Sigmoid colon (tissue), 7 donors: Measurements from ENCODE around the gene CLEC2L. TPM values are rescaled to one million over a fixed set of nuclear protein-coding genes. Genes with fewer than 3 reads are reported as not detected.

Experiments used
- DNase-seq: peaks from one replicate; pipeline ENCODE4 v3.0.0-alpha.2; 2019
- H3K27ac ChIP-seq, 4 donors: fragments of 200-600 bp; sonication (generic); one replicate each; pipeline ENCODE4 v1.5.1; 2016 to 2019; ENCODE audit warnings: mild to moderate bottlenecking in 1 of 4
- H3K27me3 ChIP-seq, 3 donors: fragments of 200-600 bp; sonication (generic); one replicate each; pipeline ENCODE4 v1.5.1; 2019; ENCODE audit warnings: mild to moderate bottlenecking in 1 of 3
- H3K36me3 ChIP-seq, 4 donors: fragments of 200-600 bp; sonication (generic); one replicate each; pipeline ENCODE4 v1.5.1; 2016 to 2019
- H3K4me1 ChIP-seq, 4 donors: fragments of 200-600 bp; sonication (generic); one replicate each; pipeline ENCODE4 v1.5.1; 2017 to 2019
- H3K4me3 ChIP-seq, 4 donors: fragments of 200-600 bp; sonication (generic); one replicate each; pipeline ENCODE4 v1.5.1; 2017 to 2019; ENCODE audit warnings: mild to moderate bottlenecking in 2 of 4, moderate library complexity in 1 of 4
- H3K9me3 ChIP-seq, 4 donors: fragments of 200-600 bp in 3 of 4; sonication (generic) in 3 of 4; one replicate each; pipeline versions ENCODE4 v1.5.1 to v1.6.1; 2013 to 2019
- CTCF ChIP-seq, 4 experiments: fragments of 450-650 bp in 3 of 4; fragments of 200-600 bp in 1 of 4; IDR thresholded peaks; one replicate each; pipeline ENCODE4 v1.5.1; 2016 to 2019; ENCODE audit warnings: antibody characterized with exemption in 4 of 4, mild to moderate bottlenecking in 3 of 4, moderate library complexity in 2 of 4
- EP300 ChIP-seq, 4 donors: sonication (generic); formaldehyde crosslinking; IDR thresholded peaks; one replicate each; pipeline ENCODE4 v1.6.1; 2017; ENCODE audit warnings: antibody characterized with exemption in 4 of 4
- POLR2A ChIP-seq, 2 donors: fragments of 450-650 bp; IDR thresholded peaks; one replicate each; pipeline ENCODE4 v1.6.1; 2016; ENCODE audit warnings: antibody characterized with exemption in 2 of 2, mild to moderate bottlenecking in 2 of 2, moderate library complexity in 2 of 2
- POLR2AphosphoS5 ChIP-seq, 4 donors: sonication (generic); formaldehyde crosslinking; IDR thresholded peaks; one replicate each; pipeline ENCODE4 v1.6.1; 2017; ENCODE audit warnings: antibody characterized with exemption in 4 of 4
- WGBS, 2 donors: extraction: QIAGEN DNeasy Blood & Tissue Kit; methylation state at CpG; one replicate each; pipeline ENCODE4 v1.1.7; 2013; 5-methylcytosine and 5-hydroxymethylcytosine counted together
- intact Hi-C: fragments of 100-400 bp; cut with DNase I; formaldehyde crosslinking; loops from one replicate; pipeline ENCODE4 v1.15.1; 2023
- polyA plus RNA-seq, 3 donors: library from polyadenylated mRNA; stranded (reverse); fragments of 200-250 nt; gene quantifications; one replicate each; pipeline ENCODE4 v1.2.3, GENCODE V29; 2013
- total RNA-seq, 4 donors: library from RNA; depleted of rRNA; stranded (reverse); fragments of >200 nt; gene quantifications; one replicate each; pipeline ENCODE4 v1.1.0, GENCODE V29; 2016
- donor health status: healthy with polysubstance abuse.
- donor health status: Bipolar disorder and iron deficiency.
- donor health status: healthy.

The CLEC2L gene
- total and polyA plus RNA-seq, 7 donors = 0.38 to 10.0 TPM; not detected in 5

GRCh38 chr7:139488810-139489209, 34.7 kb upstream of the CLEC2L start:
- Histone ChIP-seq H3K27me3 (peaks cover 0 to 17% (median 7%) of the 10 kb centered on the region in 3 donors), H3K4me1 (peaks cover 0 to 2% (median 2%) of the 10 kb centered on the region in 4 donors), H3K4me3 (no peak overlapping the region), H3K27ac (no peak overlapping the region), H3K36me3 (no peaks in the 10 kb centered on the region), H3K9me3 (peaks cover 0 to 8% (median 2%) of the 10 kb centered on the region in 4 donors)
- DNase-seq = no peak
- intact Hi-C loops = no loop called here
- 76 to 92% methylated on average over 4 of the region's 4 CpGs for WGBS, 2 donors
- TF ChIP-seq CTCF (IDR thresholded peaks at IDR 0.05) = no peak
- TF ChIP-seq POLR2AphosphoS5 (IDR thresholded peaks at IDR 0.05) = no peak
- TF ChIP-seq POLR2A (IDR thresholded peaks at IDR 0.05) = no peak
- TF ChIP-seq EP300 (IDR thresholded peaks at IDR 0.05) = no peak

- H3K4me3 ChIP-seq = no peak overlapping the region
- peaks cover 0 to 6% (median 0%) of the 10 kb centered on the region in 3 donors for H3K27me3 ChIP-seq
- DNase-seq = no peak
- no peaks in the 10 kb centered on the region for H3K36me3 ChIP-seq
- H3K27ac ChIP-seq = no peak overlapping the region
- H3K9me3 ChIP-seq = peaks cover 0 to 8% (median 2%) of the 10 kb centered on the region in 4 donors
- TF ChIP-seq POLR2AphosphoS5 (IDR thresholded peaks at IDR 0.05) (no peak), CTCF (IDR thresholded peaks at IDR 0.05) (no peak), EP300 (IDR thresholded peaks at IDR 0.05) (no peak), POLR2A (IDR thresholded peaks at IDR 0.05) (no peak)
- 19 to 64% methylated on average over 5 of the region's 5 CpGs for WGBS, 2 donors
- intact Hi-C loops = no loop called here
- H3K4me1 ChIP-seq = no peaks in the 10 kb centered on the region
Observed at GRCh38 chr7:139490130-139490529, 33.4 kb upstream of the CLEC2L start.

- Histone ChIP-seq H3K36me3 (no peaks in the 10 kb centered on the region), H3K4me3 (no peak overlapping the region), H3K27me3 (no peaks in the 10 kb centered on the region), H3K9me3 (peaks cover 0 to 8% (median 2%) of the 10 kb centered on the region in 4 donors), H3K27ac (no peak overlapping the region), H3K4me1 (no peaks in the 10 kb centered on the region)
- intact Hi-C loops = no loop called here
- whole genome bisulfite sequencing, 2 donors = 89 to 90% methylated on average over 1 of the region's 1 CpG
- DNase-seq = no peak
- no peak for TF ChIP-seq EP300 (IDR thresholded peaks at IDR 0.05)
Observed at GRCh38 chr7:139492293-139492692, 31.2 kb upstream of the CLEC2L start.

- Histone ChIP-seq H3K9me3 (peaks cover 0 to 8% (median 2%) of the 10 kb centered on the region in 4 donors), H3K27me3 (no peaks in the 10 kb centered on the region), H3K36me3 (no peaks in the 10 kb centered on the region), H3K4me1 (peaks cover 0 to 4% (median 2%) of the 10 kb centered on the region in 4 donors), H3K4me3 (no peak overlapping the region), H3K27ac (no peak overlapping the region)
- TF ChIP-seq EP300 (IDR thresholded peaks at IDR 0.05) = no peak
- no peak for TF ChIP-seq POLR2A (IDR thresholded peaks at IDR 0.05)
- TF ChIP-seq CTCF (IDR thresholded peaks at IDR 0.05) = no peak
- TF ChIP-seq POLR2AphosphoS5 (IDR thresholded peaks at IDR 0.05) = no peak
- intact Hi-C loops = no loop called here
- 51 to 64% methylated on average over 5 of the region's 5 CpGs for WGBS, 2 donors
- no peak for DNase-seq
Observed at GRCh38 chr7:139494835-139495579, 28.5 kb upstream of the CLEC2L start.

GRCh38 chr7:139495580-139496125, 27.8 kb upstream of the CLEC2L start:
- 93 to 94% methylated on average over 8 of the region's 8 CpGs for WGBS, 2 donors

More at GRCh38 chr7:139495580-139496125, 27.8 kb upstream of the CLEC2L start:
- no peaks in the 10 kb centered on the region for H3K27me3 ChIP-seq
- H3K27ac ChIP-seq = no peak overlapping the region
- DNase-seq = no peak
- no peak overlapping the region for H3K4me3 ChIP-seq
- TF ChIP-seq EP300 (IDR thresholded peaks at IDR 0.05) (no peak), POLR2AphosphoS5 (IDR thresholded peaks at IDR 0.05) (no peak), CTCF (IDR thresholded peaks at IDR 0.05) (no peak), POLR2A (IDR thresholded peaks at IDR 0.05) (no peak)
- H3K36me3 ChIP-seq = no peaks in the 10 kb centered on the region
- intact Hi-C loops = no loop called here
- peaks cover 0 to 10% (median 2%) of the 10 kb centered on the region in 4 donors for H3K4me1 ChIP-seq
- H3K9me3 ChIP-seq = peaks cover 0 to 8% (median 2%) of the 10 kb centered on the region in 4 donors
